NCI-H1048 (cell line): ENCODE data around the gene TRIM9.
A peak's percentile ranks its signal among the peaks of the same experiment; 100 is the strongest.
"Not testable (repeated sequence)": the region's sequence is repeated elsewhere in the genome, so short reads cannot be mapped to it uniquely, and the experiment has no call there.

Experiments used
- DNase-seq: peaks from one replicate; lab custom pipeline; 2025; lab: John Stamatoyannopoulos, UW

Gene TRIM9

DNA sequence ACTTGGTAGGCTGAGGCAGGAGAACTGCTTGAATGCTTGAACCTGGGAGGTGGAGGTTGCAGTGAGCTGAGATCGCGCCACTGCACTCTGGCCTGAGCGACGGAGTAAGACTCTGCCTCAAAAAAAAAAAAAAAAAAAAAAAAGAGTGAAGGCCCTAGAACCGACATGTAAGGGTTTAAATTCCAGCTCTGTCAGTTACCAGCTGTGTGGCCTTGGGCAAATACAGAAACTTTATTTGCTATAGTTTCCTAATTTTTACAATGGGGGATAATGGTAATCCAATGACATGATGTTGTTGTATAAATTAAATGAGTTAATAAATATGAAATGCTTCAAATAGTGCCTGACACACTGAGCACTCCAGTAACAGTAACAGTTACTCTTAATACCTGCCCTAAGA, 131.0 kb downstream of the TRIM9 start:
- DNase-seq, result no peak

DNA sequence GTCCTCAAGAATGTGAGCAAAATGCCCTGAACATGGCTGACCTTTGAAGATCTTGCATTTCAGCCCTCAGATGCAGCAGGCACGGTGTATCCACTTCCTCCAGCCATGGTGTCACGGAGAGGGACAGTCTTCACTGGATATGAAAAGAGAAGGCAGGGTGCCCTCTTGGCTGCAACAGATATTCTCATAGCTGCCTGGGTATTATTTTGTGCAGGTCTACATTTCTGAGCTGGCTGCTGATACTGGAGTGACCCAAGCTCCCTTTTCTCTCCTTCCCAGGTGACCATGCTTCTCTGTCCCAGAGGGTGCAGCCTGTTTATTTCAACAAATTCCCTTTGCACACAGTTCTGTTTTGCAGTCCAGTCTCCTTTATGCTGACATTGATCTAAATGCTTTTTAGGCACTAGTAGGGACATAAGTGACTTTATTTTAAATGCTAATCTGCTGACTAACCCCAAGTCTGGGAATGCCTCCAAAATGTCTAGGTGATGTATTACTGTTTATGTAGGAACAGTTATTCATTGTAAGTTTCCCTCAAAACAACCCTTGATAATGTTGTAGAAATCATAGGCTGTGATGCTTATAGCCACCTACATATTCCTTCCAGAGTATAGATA, 133.2 kb downstream of the TRIM9 start:
- no peak for DNase-seq

DNA sequence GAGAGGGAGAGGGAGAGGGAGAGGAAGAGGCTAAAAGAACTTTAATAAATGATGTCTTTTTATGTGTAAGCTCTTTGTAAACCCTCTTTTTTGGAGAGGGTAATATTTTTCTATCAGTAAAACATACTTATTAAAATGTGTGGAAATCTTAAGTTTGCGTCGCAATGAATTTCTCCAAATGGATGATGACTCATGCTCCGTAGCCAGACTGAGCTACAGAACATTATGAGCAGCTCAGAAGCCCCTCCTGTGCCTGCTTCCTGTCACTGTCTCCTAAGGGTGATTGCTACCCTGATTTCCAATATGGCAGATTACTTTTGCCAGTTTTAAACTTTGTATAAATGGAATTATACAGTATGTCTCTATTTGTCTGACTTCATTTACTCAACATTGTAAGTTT, 137.6 kb downstream of the TRIM9 start:
- DNase-seq, result no peak

GRCh38 chr14:50956421-50956820, 138.5 kb downstream of the TRIM9 start:
- DNase-seq, result not testable (repeated sequence)

- peak; percentile 25 for DNase-seq
Measured at GRCh38 chr14:50955373-50956043, 139.4 kb downstream of the TRIM9 start.

- DNase-seq, result no peak
Measured at GRCh38 chr14:50954811-50955372, 140.0 kb downstream of the TRIM9 start.

- DNase-seq, result no peak
Measured at GRCh38 chr14:50953502-50953901, 141.4 kb downstream of the TRIM9 start.

DNA sequence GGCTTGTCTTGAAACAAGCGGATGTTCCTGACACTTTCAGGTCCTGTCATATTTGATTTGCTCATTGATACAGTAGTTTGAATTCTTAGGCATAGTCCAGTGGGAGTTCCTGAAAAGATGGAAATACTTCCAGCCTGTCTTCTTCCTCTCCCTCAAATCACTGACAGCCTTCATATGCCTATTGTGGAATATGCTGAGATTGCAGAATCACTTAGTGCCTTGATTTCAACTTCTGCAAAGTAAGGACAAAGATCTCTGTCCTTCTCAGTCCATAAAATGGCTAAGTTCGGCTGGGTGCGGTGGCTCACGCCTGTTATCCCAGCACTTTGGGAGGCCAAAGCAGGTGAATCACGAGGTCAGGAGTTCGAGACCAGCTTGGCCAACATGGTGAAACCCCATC, 143.9 kb downstream of the TRIM9 start:
- no peak for DNase-seq

DNA sequence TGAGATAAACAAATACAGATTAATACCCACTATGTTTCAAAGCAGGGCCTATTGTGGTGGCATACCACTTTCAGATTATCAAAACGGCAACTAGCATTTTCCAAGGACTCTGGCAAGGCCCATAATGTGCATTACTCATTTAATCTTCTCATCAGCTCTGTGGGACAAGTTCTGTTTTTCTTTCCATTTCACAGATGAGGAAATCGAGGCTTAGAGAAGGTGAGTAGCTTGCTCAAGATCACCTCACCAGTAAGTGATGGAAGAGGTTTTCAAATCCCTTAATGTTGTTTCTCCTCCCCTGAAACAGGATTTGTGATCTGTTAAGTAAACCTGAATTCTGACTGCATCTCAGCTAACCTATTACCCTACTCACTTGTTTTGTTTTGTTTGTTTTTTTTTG, 146.7 kb downstream of the TRIM9 start:
- no peak for DNase-seq

GRCh38 chr14:50947446-50947845, 147.5 kb downstream of the TRIM9 start:
- no peak for DNase-seq

DNA sequence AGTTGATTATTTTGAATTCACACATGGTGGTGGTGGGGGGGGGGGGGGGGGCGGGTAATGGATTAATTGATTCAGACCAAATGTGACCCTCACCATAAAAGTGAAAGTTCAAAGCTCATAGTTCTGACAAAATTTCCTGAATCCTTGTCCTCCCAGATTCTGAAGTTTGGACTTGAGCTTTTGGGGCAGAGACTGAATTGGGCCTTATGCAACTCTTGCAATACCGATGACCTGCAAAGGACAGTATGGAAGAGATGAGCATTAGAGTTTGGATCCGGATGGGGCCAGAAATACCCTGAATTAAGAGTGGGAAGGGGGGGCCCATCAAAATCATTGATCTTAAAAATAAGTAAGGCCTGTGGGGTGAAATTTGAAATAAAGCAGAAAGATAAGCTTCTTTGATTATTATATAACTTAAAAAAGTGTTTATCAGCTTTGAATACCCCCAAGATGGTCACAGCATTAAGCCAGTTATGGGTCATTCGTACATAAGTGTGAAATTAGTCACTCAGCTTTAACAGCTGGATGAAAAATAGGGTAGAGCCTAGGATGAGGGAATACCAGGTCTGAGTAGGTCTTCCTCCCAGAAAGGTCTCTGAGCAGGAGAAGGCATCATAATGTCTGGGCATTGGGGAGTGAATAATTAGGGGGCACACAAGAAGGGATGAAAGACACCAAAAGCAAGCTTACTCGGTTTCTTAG, 148.5 kb downstream of the TRIM9 start:
- no peak for DNase-seq

DNA sequence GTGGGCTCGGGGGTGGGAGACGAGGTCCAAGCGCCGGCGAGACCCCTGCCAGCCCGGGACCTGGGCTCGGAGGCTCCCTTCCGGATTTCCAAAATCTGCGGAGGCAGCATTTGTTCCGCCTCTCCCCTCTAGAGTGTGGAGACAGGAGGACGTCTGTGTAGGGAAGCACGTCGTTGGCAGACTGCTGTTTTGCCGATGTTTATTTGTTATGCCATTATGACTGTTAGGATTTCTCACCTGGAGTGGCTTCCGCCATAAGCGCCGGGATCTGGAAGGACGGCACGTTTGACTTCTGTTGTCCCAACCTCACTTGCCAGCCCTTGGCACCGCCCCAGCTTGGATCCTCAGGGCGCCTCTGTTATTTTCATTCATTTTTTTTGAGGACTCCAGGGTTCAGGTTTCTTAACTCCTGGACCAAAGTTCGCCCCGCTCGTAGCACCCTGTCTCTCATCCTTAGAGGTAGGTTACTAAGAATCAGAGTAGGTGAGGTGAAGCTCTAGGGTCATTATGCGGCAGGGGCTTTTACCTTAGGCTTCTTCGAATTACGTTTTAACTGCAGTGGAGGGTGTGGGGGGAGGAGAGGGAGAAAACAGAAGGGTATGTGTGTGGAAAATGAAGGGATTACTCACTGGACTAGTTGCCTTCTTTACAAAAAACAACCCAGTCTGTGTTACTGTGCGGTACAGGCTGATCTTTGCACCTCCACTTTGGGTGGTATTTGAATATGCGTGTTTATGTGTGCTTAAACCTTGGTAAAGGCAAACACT, 150.1 kb downstream of the TRIM9 start:
- no peak for DNase-seq

- no peak for DNase-seq
Measured at GRCh38 chr14:50943943-50944646, 150.8 kb downstream of the TRIM9 start, which contains the start of gene PYGL. PYGL (minus strand) TSS chr14:50944483; CDS start chr14:50944403, 80 bp downstream.

- DNase-seq, result no peak
Measured at GRCh38 chr14:50943261-50943942, 151.5 kb downstream of the TRIM9 start.

DNA sequence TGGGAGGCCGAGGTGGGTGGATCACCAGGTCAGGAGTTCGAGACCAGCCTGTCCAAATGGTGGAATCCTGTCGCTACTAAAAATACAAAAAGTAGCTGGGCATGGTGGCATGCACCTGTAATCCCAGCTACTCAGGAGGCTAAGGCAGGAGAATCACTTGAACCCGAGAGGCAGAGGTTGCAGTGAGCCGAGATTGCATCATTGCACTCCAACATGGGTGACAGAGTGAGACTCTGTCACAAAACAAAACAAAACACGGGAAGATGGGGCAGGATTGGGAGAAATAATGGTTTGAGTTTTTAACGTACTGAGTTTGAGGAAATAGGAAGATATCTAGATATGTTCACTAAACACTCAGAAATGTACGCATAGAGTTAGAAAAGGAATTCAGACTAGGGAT, 153.3 kb downstream of the TRIM9 start:
- not testable (repeated sequence) for DNase-seq

DNA sequence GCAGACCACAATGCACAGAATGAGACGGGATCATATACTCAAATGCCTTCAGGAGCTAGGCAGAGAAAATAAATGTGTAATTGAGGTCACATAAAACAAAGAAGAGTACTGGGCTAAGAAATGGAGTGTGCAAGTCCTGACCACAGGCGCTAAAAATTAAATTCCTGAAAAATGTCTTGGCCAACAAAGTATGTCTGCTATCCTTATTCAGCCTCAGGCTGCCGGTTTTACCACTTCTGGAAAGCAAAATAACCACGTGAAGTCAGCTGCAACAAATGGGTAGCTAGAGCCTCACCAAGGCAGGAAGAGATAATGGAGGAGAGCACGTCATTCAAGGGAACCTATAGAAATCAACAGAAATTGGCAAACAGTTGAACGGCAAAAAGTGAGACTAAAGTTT, 153.8 kb downstream of the TRIM9 start:
- DNase-seq, result no peak

- no peak for DNase-seq
Measured at GRCh38 chr14:50937800-50938199, 157.1 kb downstream of the TRIM9 start.

DNA sequence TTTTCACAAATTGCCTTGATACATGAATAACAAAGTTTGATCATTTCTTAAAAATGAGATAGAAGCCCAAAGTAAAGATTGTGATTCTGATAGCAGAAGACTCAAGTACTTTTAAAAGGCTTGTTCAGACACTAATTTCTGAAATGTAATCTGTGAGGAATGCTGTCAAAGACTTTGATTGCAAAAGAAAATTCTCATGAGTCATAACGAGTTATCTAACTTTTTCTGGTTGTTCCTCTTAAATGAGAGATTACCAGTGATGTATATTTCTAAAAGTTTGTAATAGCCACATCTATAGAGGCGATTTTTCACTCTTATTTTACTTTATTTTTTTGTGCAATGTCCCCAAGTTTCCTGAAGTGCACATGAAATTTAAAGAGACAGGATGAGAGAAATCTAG, 157.6 kb downstream of the TRIM9 start:
- DNase-seq, result no peak

GRCh38 chr14:50936882-50937281, 158.0 kb downstream of the TRIM9 start:
- DNase-seq, result no peak

DNA sequence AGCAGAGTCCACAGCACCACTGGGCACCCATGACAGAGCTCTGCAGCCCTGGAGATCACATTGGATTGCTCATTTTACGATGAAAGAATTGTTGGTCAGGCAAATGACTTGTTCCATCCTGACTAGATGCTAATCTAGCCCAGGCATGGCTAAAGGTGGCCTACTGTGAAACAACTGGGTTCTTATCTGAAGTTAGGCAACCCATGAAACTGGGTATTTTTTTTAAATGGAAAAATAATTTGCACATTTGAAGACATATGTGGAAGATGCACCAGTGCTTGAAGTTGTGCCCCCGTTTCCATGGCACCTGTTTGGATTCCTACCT, 158.9 kb downstream of the TRIM9 start:
- DNase-seq, result no peak
